Hypothalamus (tissue), 51 donors: ENCODE measurements around the gene PANK3.
A peak's percentile ranks its signal among the peaks of the same experiment; 100 is the strongest.
"Not testable (repeated sequence)": the region's sequence is repeated elsewhere in the genome, so short reads cannot be mapped to it uniquely, and the experiment has no call there.

Experiments used
- DNase-seq, 51 donors: peaks; one replicate each; lab custom pipeline; 2025; lab: John Stamatoyannopoulos, UW

The PANK3 gene

GRCh38 chr5:168596122-168596521 lies 17.0 kb upstream of the PANK3 start:
- DNase-seq: not testable (repeated sequence)

DNA sequence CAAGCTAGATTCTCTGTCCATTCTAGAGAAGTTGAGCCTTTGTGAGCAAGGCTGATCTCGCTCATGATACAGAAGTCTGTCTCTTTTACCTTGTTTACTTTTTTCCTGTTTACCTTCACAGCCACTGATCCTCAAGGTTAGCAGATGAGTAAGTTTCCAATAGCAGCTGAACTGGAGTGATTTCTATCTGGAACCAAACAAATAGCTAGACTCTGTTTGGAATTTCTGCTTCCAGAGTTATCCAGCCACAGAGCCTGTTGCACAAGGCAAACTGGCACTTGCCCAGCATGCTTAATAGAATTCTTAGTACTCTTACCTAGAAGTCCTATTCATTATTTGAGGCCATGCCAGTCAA lies 12.8 kb upstream of the PANK3 start:
- no peak for DNase-seq

DNA sequence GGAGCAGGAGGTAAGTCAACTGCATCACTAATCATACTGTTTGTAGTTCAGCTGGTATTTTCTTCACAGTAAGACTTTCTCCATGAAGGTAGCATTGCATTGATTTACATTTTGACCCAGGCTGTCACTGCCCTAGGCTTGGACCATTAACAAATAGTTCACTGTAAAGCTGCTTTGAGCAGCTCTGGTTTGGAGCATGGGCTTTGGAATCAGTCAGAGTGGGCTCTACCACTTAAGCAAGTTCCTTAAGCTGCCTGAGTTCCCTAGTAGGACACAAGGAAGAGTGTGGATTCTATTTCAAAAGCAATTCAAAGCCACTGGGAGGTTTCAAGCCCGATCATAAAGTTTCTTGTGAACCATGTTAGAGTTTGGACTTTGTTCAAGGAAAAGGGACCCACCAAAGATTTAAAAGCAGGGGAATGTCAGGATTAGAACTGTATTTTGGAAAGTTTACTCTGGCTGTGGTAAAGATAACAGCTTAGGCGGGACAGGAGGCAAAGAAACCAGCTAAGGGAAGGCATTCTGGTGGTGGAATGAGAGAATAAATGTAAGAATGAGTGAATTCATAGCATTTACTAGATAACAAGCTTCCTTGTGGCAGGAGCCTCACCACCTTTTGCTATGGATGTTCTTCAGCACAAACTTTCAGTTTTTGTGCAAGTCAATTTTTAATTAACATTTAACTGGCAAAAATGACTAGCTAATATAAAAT lies 12.3 kb upstream of the PANK3 start:
- DNase-seq: no peak

DNA sequence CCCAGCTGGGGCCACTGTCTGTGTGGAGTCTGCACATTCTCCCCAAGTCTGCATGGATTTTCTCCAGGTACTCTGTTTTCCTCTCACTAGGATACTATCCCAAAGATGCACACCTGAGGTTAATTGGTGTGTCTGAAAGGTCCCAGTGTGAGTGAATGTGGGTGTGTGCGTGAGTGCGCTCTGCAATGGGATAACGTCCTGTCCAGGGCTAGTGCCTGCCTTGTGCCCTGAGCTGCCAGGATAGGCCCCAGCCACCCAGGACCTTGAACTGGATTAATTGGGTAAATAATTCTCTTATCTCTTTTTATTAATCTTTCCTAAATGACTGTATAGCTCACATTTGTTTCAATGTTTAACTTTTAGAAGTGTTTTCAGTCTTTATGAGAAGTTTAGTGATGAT lies 11.5 kb upstream of the PANK3 start:
- DNase-seq: no peak

GRCh38 chr5:168587987-168588386 lies 8.8 kb upstream of the PANK3 start:
- DNase-seq: no peak

DNA sequence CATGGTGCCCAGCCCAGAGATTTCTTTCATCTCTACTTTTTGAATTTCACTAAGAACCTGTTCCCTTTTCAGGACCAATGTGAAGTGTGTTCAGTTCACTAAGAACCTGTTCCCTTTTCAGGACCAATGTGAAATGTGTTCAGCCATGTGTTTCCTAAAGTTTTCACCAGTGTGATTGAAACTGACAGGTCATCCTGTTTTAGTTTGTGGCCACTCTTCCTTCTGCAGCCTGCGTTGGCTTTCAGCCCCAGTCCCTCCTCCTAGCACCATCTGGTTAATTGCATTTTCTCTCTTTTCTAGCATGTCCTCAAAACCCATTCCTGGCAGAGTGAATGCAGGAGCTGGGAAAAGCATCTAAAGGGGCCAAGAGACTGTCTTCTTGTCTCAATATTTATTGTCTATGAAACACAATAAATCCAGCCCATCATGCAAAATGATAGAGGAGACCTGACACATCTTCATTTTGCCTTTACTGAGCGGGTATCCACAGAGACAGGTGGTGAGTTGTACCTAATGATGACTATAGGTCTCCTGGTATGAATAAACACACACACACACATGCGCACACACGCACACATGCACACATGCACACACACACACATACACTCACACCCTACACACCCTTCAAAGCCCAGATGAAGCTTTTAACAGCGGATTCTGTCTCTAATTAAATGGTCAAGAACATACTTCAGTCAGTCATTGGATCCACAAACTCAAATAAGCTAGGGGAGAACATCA lies 6.1 kb upstream of the PANK3 start:
- no peak for DNase-seq

- no peak for DNase-seq
These were observed 4.7 kb upstream of the PANK3 start for GRCh38 chr5:168583742-168584482.

GRCh38 chr5:168580814-168581469 lies 1.8 kb upstream of the PANK3 start:
- DNase-seq: not testable (repeated sequence)

- DNase-seq: peak in 1 of 51 donors; percentile 53
These were observed 1.0 kb upstream of the PANK3 start for GRCh38 chr5:168580227-168580508.

DNA sequence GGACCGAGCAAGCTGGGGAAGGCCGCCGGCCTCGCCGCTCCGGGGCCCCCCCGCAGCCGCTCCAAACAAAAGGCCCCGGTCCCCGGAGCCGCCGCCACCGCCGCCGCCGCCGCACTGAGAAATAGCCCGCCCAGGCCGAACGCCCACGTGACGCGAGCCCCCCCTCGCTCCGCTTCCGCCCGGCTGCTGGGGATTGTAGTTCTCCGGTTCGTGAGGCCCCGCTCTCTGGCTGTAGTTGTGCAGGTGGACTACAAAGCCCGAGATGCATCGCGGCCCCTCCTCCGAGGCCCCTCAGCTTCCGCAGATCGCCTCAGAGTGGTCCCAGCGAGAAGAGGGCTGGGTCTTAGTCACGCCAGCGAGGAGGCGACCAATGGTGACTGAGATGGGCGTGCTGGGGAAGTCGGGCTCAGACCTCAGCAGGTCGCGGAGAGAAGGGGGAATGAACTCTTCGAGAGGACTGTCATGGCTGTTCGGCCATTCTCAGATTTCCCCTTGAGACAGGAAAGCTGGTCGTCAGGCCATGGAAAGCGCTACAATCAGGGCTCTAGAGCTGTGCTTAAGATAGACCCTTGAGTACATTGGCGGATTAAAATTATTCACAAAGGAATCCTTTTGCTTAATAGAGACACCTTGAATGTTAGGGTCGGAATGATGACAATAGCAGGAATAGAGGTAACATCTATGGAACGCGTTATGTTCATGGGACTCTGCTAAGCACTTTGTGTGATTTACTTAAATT lies 489 bp upstream of the PANK3 start:
- DNase-seq: peak; percentile 73 to 100 (median 99)

DNA sequence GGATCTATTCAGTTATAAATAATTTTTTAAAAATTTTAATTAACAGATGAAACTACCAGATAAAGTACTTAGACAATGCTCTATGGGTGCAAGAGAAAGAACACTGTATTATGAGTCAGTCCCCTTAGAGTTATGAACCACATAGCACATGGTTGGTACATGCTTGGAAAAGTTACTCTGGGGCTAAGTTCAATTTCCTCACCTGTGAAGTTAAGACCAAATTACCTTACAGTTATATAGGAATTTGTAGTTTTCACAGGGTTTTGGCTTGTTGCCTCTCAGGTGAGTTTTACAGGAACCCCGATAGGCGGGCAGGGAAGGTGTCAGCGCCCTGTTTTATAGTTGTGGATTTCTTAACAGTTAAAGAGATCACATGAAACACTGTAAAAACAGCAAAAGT lies 1.2 kb downstream of the PANK3 start:
- DNase-seq: no peak

- no peak for DNase-seq
These were observed 3.5 kb downstream of the PANK3 start for GRCh38 chr5:168575391-168576372.

DNA sequence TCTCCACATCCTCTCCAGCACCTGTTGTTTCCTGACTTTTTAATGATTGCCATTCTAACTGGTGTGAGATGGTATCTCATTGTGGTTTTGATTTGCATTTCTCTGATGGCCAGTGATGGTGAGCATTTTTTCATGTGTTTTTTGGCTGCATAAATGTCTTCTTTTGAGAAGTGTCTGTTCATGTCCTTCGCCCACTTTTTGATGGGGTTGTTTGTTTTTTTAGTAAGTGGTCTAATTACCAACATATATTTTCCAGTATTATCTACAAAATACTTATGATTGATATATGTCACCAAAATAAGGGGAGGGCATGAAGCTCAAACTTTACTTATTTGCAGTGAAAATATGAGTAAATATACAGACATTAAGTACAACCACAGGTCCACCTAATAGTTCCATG lies 5.0 kb downstream of the PANK3 start:
- DNase-seq: not testable (repeated sequence)

DNA sequence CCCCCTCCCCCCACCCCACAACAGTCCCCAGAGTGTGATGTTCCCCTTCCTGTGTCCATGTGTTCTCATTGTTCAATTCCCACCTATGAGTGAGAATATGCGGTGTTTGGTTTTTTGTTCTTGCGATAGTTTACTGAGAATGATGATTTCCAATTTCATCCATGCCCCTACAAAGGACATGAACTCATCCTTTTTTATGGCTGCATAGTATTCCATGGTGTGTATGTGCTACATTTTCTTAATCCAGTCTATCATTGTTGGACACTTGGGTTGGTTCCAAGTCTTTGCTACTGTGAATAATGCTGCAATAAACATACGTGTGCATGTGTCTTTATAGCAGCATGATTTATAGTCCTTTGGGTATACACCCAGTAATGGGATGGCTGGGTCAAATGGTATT lies 5.5 kb downstream of the PANK3 start:
- DNase-seq: not testable (repeated sequence)

- DNase-seq: no peak
These were observed 8.5 kb downstream of the PANK3 start for GRCh38 chr5:168570490-168571328.

GRCh38 chr5:168568738-168569137 lies 10.4 kb downstream of the PANK3 start:
- no peak for DNase-seq

DNA sequence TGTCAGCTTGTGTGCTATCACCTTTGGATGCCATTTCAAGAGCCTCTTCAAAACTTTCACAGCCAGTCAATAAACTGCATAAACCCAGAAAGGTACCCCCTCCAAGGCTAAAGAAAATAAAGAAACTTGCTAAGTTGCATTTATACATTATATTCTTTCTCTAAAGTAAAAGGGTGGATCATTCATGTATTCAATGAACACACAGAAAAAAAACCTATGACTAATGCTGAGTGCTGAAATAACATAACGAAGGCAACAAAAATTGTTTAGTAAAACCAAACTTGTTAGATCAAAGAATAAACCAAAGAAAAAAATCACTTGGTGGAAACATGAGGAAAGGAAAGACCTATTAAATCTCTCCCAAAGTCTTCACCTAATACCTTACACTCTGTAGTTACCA lies 15.2 kb downstream of the PANK3 start:
- no peak for DNase-seq

- no peak for DNase-seq
These were observed 16.9 kb downstream of the PANK3 start for GRCh38 chr5:168562279-168562678.

DNA sequence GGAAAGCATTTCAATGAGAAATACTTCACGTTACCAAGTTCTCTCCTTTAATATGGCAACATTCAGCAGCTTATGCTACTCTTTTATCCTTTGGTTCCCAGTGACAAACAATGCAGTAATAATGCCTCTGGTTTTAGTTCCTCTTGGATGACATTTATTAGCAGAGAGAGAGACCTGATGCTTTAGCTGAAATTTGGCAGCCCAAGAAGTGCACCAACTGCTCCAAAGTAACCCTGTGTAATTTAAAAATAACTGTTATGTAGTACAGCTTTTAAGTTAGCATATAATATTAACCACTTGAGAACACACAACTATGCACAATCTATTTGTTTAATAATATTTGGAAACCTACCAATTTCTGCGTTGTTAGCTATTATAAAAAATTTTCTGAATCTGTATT lies 21.8 kb downstream of the PANK3 start:
- DNase-seq: no peak
